Colon (tissue), 2 donors: Measurements from ENCODE around the gene TOGARAM2.
"Not testable (repeated sequence)": the region's sequence is repeated elsewhere in the genome, so short reads cannot be mapped to it uniquely, and the experiment has no call there.

Experiments
- FAIRE-seq: peaks from 2 replicates; lab custom pipeline; 2012; peaks lifted over from hg19 to GRCh38; lab: Jason Lieb, UNC
- donor health status: control.
- donor health status: control.

The TOGARAM2 gene

DNA sequence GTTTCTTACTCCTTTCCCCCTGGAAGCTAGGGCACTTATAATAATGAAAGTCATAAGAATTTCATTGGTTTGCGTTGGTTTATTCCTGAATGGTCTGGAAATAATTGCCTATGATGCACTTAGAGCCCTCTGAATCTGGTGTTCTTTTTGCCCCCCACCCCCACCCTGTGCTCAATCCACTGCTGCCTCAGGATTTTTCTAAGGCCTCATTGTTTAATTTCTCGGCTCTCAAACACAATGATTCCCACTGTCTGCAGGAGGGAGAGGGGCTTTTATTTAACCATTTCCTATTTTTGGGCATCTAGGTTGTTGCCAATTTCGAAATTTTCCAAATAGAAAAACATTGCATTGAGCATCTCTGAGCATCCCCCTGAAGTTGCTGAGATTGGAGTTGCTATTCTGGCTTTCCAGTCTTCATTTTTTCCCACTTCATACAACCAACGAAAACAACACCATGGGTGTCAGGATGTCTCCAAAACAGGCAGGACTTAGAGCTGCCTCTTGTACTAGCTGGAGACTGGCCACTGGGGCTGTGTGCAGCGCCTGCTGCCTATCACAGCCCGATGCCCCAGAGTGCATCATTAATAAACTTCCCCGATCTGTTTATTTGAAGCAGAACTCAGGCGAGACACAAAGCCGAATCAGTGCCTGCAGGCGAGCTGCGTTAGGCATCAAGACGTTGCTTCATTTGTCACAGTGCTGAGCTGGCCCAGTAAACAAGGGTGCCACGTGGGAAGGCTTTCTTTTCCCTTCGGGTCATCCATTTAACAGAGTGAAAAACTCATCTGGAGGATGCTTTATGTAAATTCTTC lies 95.0 kb downstream of the TOGARAM2 start:
- no peak for FAIRE-seq

DNA sequence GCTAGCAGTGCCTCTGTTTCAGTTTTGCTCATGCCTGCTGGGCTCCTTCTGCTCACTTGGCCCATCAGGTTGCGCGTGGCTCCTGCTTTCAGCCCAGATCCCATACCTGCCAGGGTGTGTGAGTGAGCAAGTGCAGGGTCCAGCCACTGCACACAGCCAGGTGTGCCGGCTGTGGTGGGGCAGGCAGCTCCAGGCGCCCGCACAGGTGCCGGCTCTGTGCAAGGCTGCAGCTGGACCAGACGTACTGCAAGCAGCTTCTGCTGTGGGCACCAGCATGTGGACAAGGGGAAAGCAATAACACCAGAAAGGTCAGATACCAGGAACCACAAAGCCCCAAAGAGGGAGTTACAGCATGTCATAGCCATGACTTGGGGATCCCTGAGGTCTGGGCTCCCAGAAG lies 98.8 kb downstream of the TOGARAM2 start:
- FAIRE-seq: no peak

DNA sequence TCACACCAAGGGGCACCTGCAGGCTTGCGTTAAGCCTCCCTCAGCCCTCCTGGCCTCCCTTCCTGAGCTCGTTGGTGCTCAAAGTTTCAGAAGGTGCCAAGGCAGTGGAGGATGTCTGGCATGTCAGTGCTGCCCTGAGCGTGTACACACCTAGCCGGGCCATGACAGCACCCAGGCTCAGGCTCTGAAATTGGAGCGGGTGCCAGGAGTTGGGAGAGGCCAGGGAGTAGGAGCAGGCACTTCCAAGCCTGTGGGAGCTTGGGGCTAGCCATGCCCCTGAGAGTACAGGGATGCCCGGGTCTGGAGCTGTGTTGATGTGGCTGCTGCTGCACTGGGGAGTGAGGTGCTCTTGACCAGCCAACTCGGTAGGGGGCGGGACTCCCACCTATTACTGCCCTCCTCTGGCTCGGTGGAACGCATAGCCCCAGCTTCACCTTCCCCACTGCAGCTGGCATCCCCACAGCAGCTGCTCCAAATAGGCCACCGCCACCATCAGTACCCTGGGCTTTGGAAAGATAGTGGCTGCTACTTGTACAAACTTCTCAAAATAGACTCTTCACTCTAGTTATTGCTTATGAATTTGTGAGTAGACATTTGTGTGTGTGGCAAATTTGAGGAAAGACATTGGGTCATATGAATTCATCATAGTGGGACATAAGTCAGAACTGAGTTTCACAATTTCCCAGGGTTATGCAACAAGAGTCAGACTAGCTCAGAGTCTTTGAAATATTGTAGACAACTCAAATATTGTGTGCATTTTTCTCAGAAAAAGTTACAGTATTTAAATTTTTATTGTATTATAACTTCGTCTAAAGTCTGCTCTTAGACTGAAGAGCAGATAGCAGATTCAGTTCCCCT lies 100.0 kb downstream of the TOGARAM2 start:
- no peak for FAIRE-seq

DNA sequence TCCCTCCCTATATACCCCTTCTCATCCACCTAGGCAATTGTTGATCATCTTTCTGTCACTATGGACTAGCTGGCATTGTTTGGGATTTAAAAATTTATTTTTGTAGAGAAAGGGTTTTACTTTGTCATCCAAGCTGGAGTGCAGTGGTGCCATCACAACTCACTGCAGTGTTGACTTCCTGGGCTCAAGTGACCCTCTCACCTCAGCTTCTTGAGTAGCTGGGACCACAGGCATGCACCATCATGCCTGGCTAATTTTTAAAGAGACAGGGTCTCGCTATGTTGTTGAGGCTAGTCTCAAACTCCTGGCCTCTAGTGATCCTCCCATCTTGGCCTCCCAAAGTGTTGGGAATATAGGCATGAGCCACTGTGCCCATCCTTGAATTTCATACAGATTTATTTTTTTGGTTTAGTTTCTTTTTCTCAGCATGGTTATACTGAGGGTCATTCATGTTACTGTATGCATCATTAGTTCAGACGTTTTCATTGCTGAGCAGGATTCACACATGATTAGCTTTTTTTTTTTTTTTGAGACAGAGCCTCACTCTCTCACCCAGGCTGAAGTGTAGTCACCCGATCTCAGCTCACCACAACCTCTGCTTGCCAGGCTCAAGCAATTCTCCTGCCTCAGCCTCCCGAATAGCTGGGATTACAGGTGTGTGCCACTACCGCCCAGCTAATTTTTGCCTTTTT lies 101.9 kb downstream of the TOGARAM2 start:
- no peak for FAIRE-seq

DNA sequence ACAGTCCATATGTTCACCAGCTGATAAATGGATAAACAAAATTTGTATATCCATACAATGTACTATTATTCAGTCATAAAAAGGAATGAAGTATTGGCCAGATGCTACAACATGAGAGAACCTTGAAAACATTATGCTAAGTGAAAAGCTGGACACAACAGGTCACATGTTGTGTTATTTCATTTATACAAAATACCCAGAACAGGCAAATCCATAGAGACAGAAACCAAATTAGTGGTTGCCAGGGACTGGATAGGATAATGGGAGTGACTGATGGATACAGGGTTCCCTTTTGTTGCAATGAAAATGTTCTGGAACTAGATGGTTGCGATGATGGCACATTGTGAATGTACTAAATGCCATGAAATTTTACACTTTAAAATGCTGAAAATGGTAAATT lies 103.5 kb downstream of the TOGARAM2 start:
- no peak for FAIRE-seq

DNA sequence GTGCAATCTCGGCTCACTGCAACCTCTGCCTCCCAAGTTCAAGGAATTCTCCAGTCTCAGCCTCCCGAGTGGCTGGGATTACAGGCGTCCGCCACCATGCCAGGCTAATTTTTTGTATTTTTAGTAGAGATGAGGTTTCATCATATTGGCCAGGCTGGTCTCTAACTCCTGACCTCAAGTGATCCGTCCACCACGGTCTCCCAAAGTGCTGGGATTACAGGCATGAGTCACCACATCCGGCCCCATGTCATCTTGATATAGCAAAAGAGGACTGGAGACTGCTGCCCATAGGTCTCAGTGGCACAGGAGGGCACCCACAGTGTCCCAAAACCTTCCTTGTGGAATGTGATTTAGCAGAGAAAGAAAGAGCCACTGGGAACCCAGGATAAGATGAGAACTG lies 109.2 kb downstream of the TOGARAM2 start:
- FAIRE-seq: not testable (repeated sequence)

DNA sequence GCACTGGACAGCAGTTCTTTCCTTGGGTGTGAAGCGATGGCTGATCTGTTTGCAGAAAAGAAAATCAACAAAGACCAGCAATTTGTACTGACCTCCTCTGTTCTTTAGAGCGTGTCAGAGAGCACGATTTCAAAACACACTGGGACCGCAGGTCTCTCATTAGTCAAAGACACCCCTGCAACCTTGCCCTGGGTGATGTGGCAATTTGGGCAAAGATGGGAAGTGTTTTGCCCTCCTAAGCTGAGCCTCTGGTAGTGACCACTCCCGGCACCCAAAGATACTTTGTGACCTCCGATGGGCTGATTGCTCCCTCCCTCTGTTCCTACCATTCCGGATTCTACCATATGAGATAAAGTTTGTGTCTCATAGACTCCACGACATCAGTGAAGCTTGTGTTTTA lies 115.9 kb downstream of the TOGARAM2 start:
- FAIRE-seq: no peak

DNA sequence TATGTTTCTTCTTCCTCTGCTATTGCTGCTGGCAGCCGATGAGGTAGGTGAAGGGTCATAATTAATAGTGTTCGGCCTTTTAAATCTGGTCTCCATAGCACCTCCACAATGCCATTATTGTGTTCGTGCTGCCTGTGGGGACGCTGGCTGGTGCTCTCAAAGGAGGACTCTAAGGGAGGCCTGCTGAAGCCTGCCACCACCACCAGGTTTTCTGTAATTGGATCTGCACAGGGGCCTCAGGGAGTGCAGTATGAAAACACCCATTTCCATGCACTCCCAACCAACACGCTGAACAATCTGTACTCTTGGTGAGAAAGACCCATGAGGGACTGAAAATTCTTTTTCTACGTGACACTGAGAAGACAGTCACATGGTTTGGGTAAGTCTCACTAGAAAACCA lies 116.5 kb downstream of the TOGARAM2 start:
- no peak for FAIRE-seq

DNA sequence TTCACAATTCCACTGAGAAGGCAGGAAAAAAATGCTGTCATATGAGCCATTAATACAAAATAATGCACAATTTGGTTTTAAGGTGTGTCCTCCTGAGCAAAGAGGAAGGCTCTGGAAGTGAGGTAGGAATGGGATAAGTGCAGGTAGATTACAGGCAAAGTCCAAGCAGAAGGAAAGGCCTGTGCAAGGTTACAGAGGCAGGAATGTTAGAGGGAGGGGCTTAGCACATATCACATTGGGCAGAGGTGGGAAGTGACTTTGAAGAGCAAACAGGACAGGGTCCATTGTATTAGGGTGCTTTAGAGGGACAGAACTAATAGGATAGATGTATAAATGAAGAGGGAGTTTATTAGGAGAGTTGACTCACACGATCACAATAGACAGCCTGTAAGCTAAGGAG lies 119.5 kb downstream of the TOGARAM2 start:
- FAIRE-seq: no peak
